GM12801 (cell line): ENCODE data around the gene NUMA1.

Experiments
- CTCF ChIP-seq: IDR thresholded peaks from one replicate; pipeline ENCODE4 v1.5.1; 2011; ENCODE audit warnings: control low read depth; ENCODE audit not compliant: insufficient read length; ENCODE audit errors: extremely low read depth

Gene NUMA1

GRCh38 chr11:72024069-72024754 lies 56.1 kb downstream of the NUMA1 start:
- TF ChIP-seq CTCF = no peak

GRCh38 chr11:72023335-72023734 lies 57.0 kb downstream of the NUMA1 start:
- no peak for TF ChIP-seq CTCF

GRCh38 chr11:72018171-72018570 lies 62.2 kb downstream of the NUMA1 start:
- TF ChIP-seq CTCF = no peak

- no peak for TF ChIP-seq CTCF
Measured at GRCh38 chr11:72015511-72016061, 64.8 kb downstream of the NUMA1 start.

GRCh38 chr11:72014761-72015320 lies 65.5 kb downstream of the NUMA1 start:
- TF ChIP-seq CTCF = no peak

GRCh38 chr11:72013765-72014711 lies 66.3 kb downstream of the NUMA1 start:
- TF ChIP-seq CTCF = no peak

- TF ChIP-seq CTCF = no peak
Measured at GRCh38 chr11:72012897-72013721, 67.2 kb downstream of the NUMA1 start.
